HL-60 (cell line): Measurements from ENCODE around the gene SRSF7.

Source experiments
- DNase-seq, 2 experiments: peaks; one replicate each; pipeline ENCODE4 v3.0.0-alpha.2; 2010 to 2020; ENCODE audit warnings: low read depth in 1 of 2, low spot score in 1 of 2
- H3K27ac ChIP-seq: fragments of 250-450 bp; sonication (Bioruptor Pico); replicated peaks from 2 replicates; pipeline ENCODE4 v1.5.1; 2020; ENCODE audit warnings: mild to moderate bottlenecking, moderate library complexity
- H3K27me3 ChIP-seq: fragments of 250-450 bp; sonication (Bioruptor Pico); 2 replicates; pipeline ENCODE4 v1.5.1; 2021; ENCODE audit warnings: mild to moderate bottlenecking, moderate library complexity; ENCODE audit not compliant: insufficient read depth, poor library complexity, severe bottlenecking
- H3K4me3 ChIP-seq: replicated peaks from 2 replicates; pipeline ENCODE4 v1.5.1; 2011; ENCODE audit warnings: mild to moderate bottlenecking, control low read depth, low read length; ENCODE audit not compliant: insufficient read depth
- CTCF ChIP-seq: IDR thresholded peaks from one replicate; pipeline ENCODE4 v1.5.1; 2011; ENCODE audit warnings: low read length, control low read depth, inconsistent platforms; ENCODE audit not compliant: insufficient read depth
- GABPA ChIP-seq: IDR thresholded peaks from 2 replicates; pipeline ENCODE4 v1.6.1; 2012; ENCODE audit warnings: low read depth
- POLR2AphosphoS5 ChIP-seq: IDR thresholded peaks from 2 replicates; pipeline ENCODE4 v1.6.1; 2012; ENCODE audit warnings: low read depth
- REST ChIP-seq: IDR thresholded peaks from 2 replicates; pipeline ENCODE4 v1.6.1; 2012; ENCODE audit warnings: low read depth; ENCODE audit not compliant: insufficient replicate concordance
- SPI1 ChIP-seq: IDR thresholded peaks from 2 replicates; pipeline ENCODE4 v1.6.1; 2012; ENCODE audit warnings: low read depth, mild to moderate bottlenecking, borderline replicate concordance

SRSF7 gene

GRCh38 chr2:38754506-38754905, 3.3 kb upstream of the SRSF7 start:
- no peak for DNase-seq
- H3K4me3 ChIP-seq = no peak overlapping the region
- peak overlapping the region; percentile 42 for H3K27ac ChIP-seq
- H3K27me3 ChIP-seq = no peaks in the 10 kb centered on the region
- TF ChIP-seq GABPA (no peak), REST (no peak), SPI1 (no peak), CTCF (no peak), POLR2AphosphoS5 (no peak)

GRCh38 chr2:38754049-38754448, 2.9 kb upstream of the SRSF7 start:
- Histone ChIP-seq H3K27ac (peak overlapping the region; percentile 42), H3K4me3 (no peak overlapping the region), H3K27me3 (no peaks in the 10 kb centered on the region)
- DNase-seq = no peak
- TF ChIP-seq POLR2AphosphoS5 = no peak
- no peak for TF ChIP-seq CTCF
- TF ChIP-seq REST = no peak
- TF ChIP-seq GABPA = no peak
- TF ChIP-seq SPI1 = no peak

GRCh38 chr2:38751596-38752410, 642 bp upstream of the SRSF7 start:
- Histone ChIP-seq H3K27me3 (no peaks in the 10 kb centered on the region), H3K27ac (peak overlapping the region; percentile 99), H3K4me3 (peak overlapping the region; percentile 82)
- no peak for DNase-seq
- TF ChIP-seq POLR2AphosphoS5 (no peak), SPI1 (no peak), CTCF (no peak), GABPA (no peak), REST (no peak)
